Smooth muscle cell (in vitro differentiated cells): Measurements from ENCODE around the gene TENM4. TPM values are rescaled to one million over a fixed set of nuclear protein-coding genes. Genes with fewer than 3 reads are reported as not detected.

Experiments
- DNase-seq: peaks from one replicate; lab custom pipeline; 2025; ENCODE audit not compliant: unreplicated experiment; lab: John Stamatoyannopoulos, UW
- H2AFZ ChIP-seq: fragments of 200-600 bp; sonication (generic); 2 replicates; pipeline ENCODE4 v1.6.0; 2016; ENCODE audit warnings: antibody characterized with exemption, low read depth, mild to moderate bottlenecking
- H3F3A ChIP-seq: fragments of 200-600 bp; sonication (generic); 2 replicates; pipeline ENCODE4 v1.6.0; 2017; ENCODE audit warnings: antibody characterized with exemption, low read depth
- H3K27ac ChIP-seq: fragments of 200-600 bp; sonication (generic); 2 replicates; pipeline ENCODE4 v1.5.1; 2016; ENCODE audit warnings: low read depth, mild to moderate bottlenecking
- H3K27me3 ChIP-seq: fragments of 200-600 bp; sonication (generic); 2 replicates; pipeline ENCODE4 v1.6.1; 2016; ENCODE audit warnings: low read depth, mild to moderate bottlenecking
- H3K36me3 ChIP-seq: fragments of 200-600 bp; sonication (generic); 2 replicates; pipeline ENCODE4 v1.5.1; 2016; ENCODE audit warnings: low read depth
- H3K4me1 ChIP-seq: fragments of 200-600 bp; sonication (generic); 2 replicates; pipeline ENCODE4 v1.5.1; 2016; ENCODE audit warnings: low read depth
- H3K4me2 ChIP-seq: fragments of 200-600 bp; sonication (generic); 2 replicates; pipeline ENCODE4 v1.6.0; 2016; ENCODE audit warnings: mild to moderate bottlenecking
- H3K4me3 ChIP-seq: fragments of 200-600 bp; sonication (generic); 2 replicates; pipeline ENCODE4 v1.5.1; 2016; ENCODE audit warnings: mild to moderate bottlenecking
- H3K79me2 ChIP-seq: fragments of 200-600 bp; sonication (generic); 2 replicates; pipeline ENCODE4 v1.6.0; 2016; ENCODE audit warnings: low read depth, mild to moderate bottlenecking
- H3K9ac ChIP-seq: fragments of 200-600 bp; sonication (generic); 2 replicates; pipeline ENCODE4 v1.6.0; 2016; ENCODE audit warnings: low read depth
- H3K9me3 ChIP-seq: fragments of 200-600 bp; sonication (generic); replicated peaks from 2 replicates; pipeline ENCODE4 v1.5.1; 2016; ENCODE audit warnings: low read depth
- H4K20me1 ChIP-seq: fragments of 200-600 bp; sonication (generic); 2 replicates; pipeline ENCODE4 v1.6.0; 2016; ENCODE audit warnings: low read depth
- WGBS: methylation state at CpG from one replicate; pipeline ENCODE4 v1.1.7; 2016; ENCODE audit warnings: low lambda C conversion rate; 5-methylcytosine and 5-hydroxymethylcytosine counted together
- polyA plus RNA-seq: library from polyadenylated mRNA; unstranded; fragments of >200 nt; fragmentation: Nextera tagmentation; extraction: Ambion mirVana; gene quantifications from 2 replicates; pipeline ENCODE4 v1.2.1, GENCODE V29; 2016
- total RNA-seq: library from RNA; depleted of rRNA; stranded (reverse); fragments of >200 nt; gene quantifications from 2 replicates; pipeline ENCODE4 v1.2.3, GENCODE V29; 2014
- TF ChIP-seq, protein P1 (sequence below): fragments of 200-600 bp; sonication (generic); IDR thresholded peaks from 2 replicates; pipeline ENCODE4 v1.5.1; 2017; ENCODE audit warnings: borderline replicate concordance, mild to moderate bottlenecking, antibody characterized with exemption; ENCODE audit not compliant: insufficient read depth, poor library complexity, severe bottlenecking

The TENM4 gene
- total and polyA plus RNA-seq, 2 experiments from 2014 or later: 31.6 to 38.2 TPM

DNA sequence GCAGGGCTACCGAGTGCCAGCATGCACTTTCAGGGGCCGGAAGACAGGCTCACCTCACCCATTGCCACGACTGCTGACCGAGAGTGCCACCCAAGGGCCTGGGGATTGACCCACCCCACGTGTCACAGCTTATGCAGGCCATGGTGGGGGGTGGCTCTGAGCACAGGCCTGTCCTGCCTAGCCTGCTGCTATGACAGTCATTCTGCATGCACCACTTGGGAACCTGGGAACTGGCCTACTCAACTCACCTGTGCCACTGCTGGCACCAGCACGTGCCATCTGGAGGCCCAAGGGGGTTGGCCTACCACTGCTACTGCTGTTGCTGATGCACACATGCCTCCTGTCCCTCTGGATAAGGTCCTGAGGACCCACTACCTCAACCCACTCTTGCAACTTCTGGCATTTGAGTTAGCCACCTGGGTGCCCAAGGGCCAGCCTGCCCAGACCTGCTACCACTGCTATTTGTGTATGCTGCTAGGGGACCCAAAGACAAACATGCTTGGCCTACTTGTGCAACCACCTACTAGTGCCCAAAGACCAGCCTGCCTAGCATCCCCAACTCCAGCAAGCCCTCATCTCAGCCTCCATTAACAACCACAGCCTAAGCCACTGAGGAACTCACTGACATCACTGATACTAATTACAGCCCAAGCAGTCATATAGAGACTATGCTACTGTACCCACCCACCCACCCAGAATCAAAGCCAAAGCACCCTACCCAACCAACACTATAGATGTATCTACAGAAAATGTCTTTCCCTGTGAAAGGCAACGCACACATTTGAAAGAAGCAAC lies 807.1 kb downstream of the TENM4 start:
- WGBS: 81% methylated on average over 7 of the region's 7 CpGs
- Histone ChIP-seq H3K79me2 (no peaks in the 10 kb centered on the region), H3K36me3 (no peaks in the 10 kb centered on the region), H3K9ac (no peak overlapping the region), H4K20me1 (no peaks in the 10 kb centered on the region), H2AFZ (no peak overlapping the region), H3K4me3 (no peak overlapping the region), H3F3A (no peaks in the 10 kb centered on the region), H3K4me2 (no peak overlapping the region), H3K27me3 (no peaks in the 10 kb centered on the region), H3K4me1 (no peaks in the 10 kb centered on the region), H3K9me3 (peaks cover 8% of the 10 kb centered on the region), H3K27ac (no peak overlapping the region)
- TF ChIP-seq, protein P1, sequence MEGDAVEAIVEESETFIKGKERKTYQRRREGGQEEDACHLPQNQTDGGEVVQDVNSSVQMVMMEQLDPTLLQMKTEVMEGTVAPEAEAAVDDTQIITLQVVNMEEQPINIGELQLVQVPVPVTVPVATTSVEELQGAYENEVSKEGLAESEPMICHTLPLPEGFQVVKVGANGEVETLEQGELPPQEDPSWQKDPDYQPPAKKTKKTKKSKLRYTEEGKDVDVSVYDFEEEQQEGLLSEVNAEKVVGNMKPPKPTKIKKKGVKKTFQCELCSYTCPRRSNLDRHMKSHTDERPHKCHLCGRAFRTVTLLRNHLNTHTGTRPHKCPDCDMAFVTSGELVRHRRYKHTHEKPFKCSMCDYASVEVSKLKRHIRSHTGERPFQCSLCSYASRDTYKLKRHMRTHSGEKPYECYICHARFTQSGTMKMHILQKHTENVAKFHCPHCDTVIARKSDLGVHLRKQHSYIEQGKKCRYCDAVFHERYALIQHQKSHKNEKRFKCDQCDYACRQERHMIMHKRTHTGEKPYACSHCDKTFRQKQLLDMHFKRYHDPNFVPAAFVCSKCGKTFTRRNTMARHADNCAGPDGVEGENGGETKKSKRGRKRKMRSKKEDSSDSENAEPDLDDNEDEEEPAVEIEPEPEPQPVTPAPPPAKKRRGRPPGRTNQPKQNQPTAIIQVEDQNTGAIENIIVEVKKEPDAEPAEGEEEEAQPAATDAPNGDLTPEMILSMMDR: no peak
- DNase-seq: no peak

- Histone ChIP-seq H3K27ac (no peak overlapping the region), H3K4me3 (no peak overlapping the region), H3K4me2 (no peak overlapping the region), H2AFZ (no peak overlapping the region), H3K9ac (no peak overlapping the region), H3K36me3 (no peaks in the 10 kb centered on the region), H3K9me3 (peaks cover 10% of the 10 kb centered on the region), H3K27me3 (no peaks in the 10 kb centered on the region), H4K20me1 (no peaks in the 10 kb centered on the region), H3K4me1 (no peaks in the 10 kb centered on the region), H3F3A (no peaks in the 10 kb centered on the region), H3K79me2 (no peaks in the 10 kb centered on the region)
- WGBS: 90% methylated on average over 4 of the region's 4 CpGs
- no peak for DNase-seq
- TF ChIP-seq, protein P1: no peak
These were observed 810.1 kb downstream of the TENM4 start for GRCh38 chr11:78630561-78631303.

- H3K4me1 ChIP-seq: no peaks in the 10 kb centered on the region
These were observed 810.7 kb downstream of the TENM4 start for GRCh38 chr11:78630155-78630554.

More at GRCh38 chr11:78630155-78630554, 810.7 kb downstream of the TENM4 start:
- no peaks in the 10 kb centered on the region for H3K36me3 ChIP-seq
- H4K20me1 ChIP-seq: no peaks in the 10 kb centered on the region
- H3K27ac ChIP-seq: no peak overlapping the region
- no peak overlapping the region for H3K4me3 ChIP-seq
- TF ChIP-seq, protein P1: no peak
- no peak for DNase-seq
- no peaks in the 10 kb centered on the region for H3K79me2 ChIP-seq
- H3K9me3 ChIP-seq: peaks cover 10% of the 10 kb centered on the region
- no peak overlapping the region for H3K9ac ChIP-seq
- H3K4me2 ChIP-seq: no peak overlapping the region
- H2AFZ ChIP-seq: no peak overlapping the region
- H3K27me3 ChIP-seq: no peaks in the 10 kb centered on the region
- H3F3A ChIP-seq: no peaks in the 10 kb centered on the region
- WGBS: 97% methylated on average over 3 of the region's 3 CpGs
